Endothelial cell of umbilical vein (primary cell): Measurements from ENCODE around the gene STAB1. TPM values are rescaled to one million over a fixed set of nuclear protein-coding genes. Genes with fewer than 3 reads are reported as not detected.

Experiments
- BruUV-seq: library from RNA; stranded (reverse); fragments of 400-500 nt; replicated peaks from 2 replicates; lab custom pipeline; 2021; lab: Mats Ljungman, UMichigan
- CTCF ChIA-PET: fragments of 300-600, 350-600 bp; sonication (Branson Sonifier 250); formaldehyde crosslinking; loops from one replicate; lab custom pipeline; 2021; ENCODE audit warnings: antibody characterized with exemption, inconsistent platforms; lab: Charles Lee
- POLR2A ChIA-PET: fragments of 300-600, 350-600 bp; sonication (Branson Sonifier 250); formaldehyde crosslinking; loops from one replicate; lab custom pipeline; 2021; ENCODE audit warnings: antibody characterized with exemption, inconsistent platforms; lab: Charles Lee
- DNase-seq: peaks from one replicate; pipeline ENCODE4 v3.0.0-alpha.2; 2011; ENCODE audit warnings: low read depth, low spot score
- FAIRE-seq: peaks from 2 replicates; lab custom pipeline; 2011; peaks lifted over from hg19 to GRCh38; lab: Jason Lieb, UNC
- H2AFZ ChIP-seq: 2 replicates; pipeline ENCODE4 v1.6.0; 2012; ENCODE audit warnings: low read depth, low read length, control low read depth, inconsistent platforms
- H3K27ac ChIP-seq: 2 replicates; pipeline ENCODE4 v1.5.1; 2011; ENCODE audit warnings: low read depth, mild to moderate bottlenecking, control low read depth, low read length, moderate library complexity; ENCODE audit not compliant: insufficient read depth
- H3K27me3 ChIP-seq, 2 experiments: 2 replicates each; pipeline versions ENCODE4 v1.6.0 to v1.6.1; 2011; ENCODE audit warnings: low read length in 2 of 2, mixed read lengths in 1 of 2; ENCODE audit not compliant: control insufficient read depth in 2 of 2, insufficient read depth in 2 of 2
- H3K36me3 ChIP-seq, 2 experiments: 2 replicates in 1 of 2; 3 replicates in 1 of 2; pipeline ENCODE4 v1.5.1; 2011; ENCODE audit warnings: low read length in 2 of 2, mild to moderate bottlenecking in 1 of 2, moderate library complexity in 1 of 2; ENCODE audit not compliant: control insufficient read depth in 2 of 2, insufficient read depth in 2 of 2; ENCODE audit errors: extremely low read depth in 1 of 2
- H3K4me1 ChIP-seq: 3 replicates; pipeline ENCODE4 v1.5.1; 2011; ENCODE audit warnings: mild to moderate bottlenecking, low read length; ENCODE audit not compliant: control insufficient read depth, insufficient read depth; ENCODE audit errors: extremely low read depth
- H3K4me2 ChIP-seq: 2 replicates; pipeline ENCODE4 v1.6.1; 2011; ENCODE audit warnings: low read length, control low read depth, mixed read lengths; ENCODE audit not compliant: insufficient read depth
- H3K4me3 ChIP-seq, 3 experiments: fragments of 200-600 bp in 1 of 3; sonication (generic), shearing (Covaris generic) in 1 of 3; replicated peaks in 1 of 3; 2 replicates each; pipeline ENCODE4 v1.5.1; 2011 to 2016; ENCODE audit warnings: control low read depth in 3 of 3, low read length in 3 of 3, mild to moderate bottlenecking in 2 of 3, inconsistent platforms in 1 of 3, low read depth in 1 of 3, moderate library complexity in 1 of 3; ENCODE audit not compliant: insufficient read depth in 1 of 3
- H3K79me2 ChIP-seq: 2 replicates; pipeline ENCODE4 v1.6.0; 2012; ENCODE audit warnings: low read length, inconsistent platforms; ENCODE audit not compliant: control insufficient read depth, insufficient read depth
- H3K9ac ChIP-seq: replicated peaks from 2 replicates; pipeline ENCODE3; 2011; ENCODE audit warnings: low read length, control low read depth; ENCODE audit not compliant: insufficient read depth; ENCODE audit errors: extremely low read depth
- H3K9me1 ChIP-seq: replicated peaks from 3 replicates; pipeline ENCODE4 v1.6.0; 2011; ENCODE audit warnings: mild to moderate bottlenecking, low read length; ENCODE audit not compliant: control insufficient read depth, insufficient read depth; ENCODE audit errors: extremely low read depth
- H3K9me3 ChIP-seq: replicated peaks from 2 replicates; pipeline ENCODE4 v1.5.1; 2012; ENCODE audit warnings: low read length, inconsistent platforms; ENCODE audit not compliant: control insufficient read depth, insufficient read depth
- H4K20me1 ChIP-seq: replicated peaks from 2 replicates; pipeline ENCODE3; 2011; ENCODE audit warnings: mild to moderate bottlenecking, low read length; ENCODE audit not compliant: control insufficient read depth, insufficient read depth; ENCODE audit errors: extremely low read depth
- EZH2 ChIP-seq: IDR thresholded peaks from 2 replicates; pipeline ENCODE4 v1.6.1; 2012; ENCODE audit warnings: borderline replicate concordance, low read depth, mild to moderate bottlenecking, moderate library complexity, low read length, inconsistent platforms; ENCODE audit not compliant: severe bottlenecking
- FOS ChIP-seq: IDR thresholded peaks from 2 replicates; pipeline ENCODE4 v1.6.1; 2011; ENCODE audit warnings: mild to moderate bottlenecking, low read length, moderate library complexity, borderline replicate concordance; ENCODE audit not compliant: insufficient read depth
- GATA2 ChIP-seq: IDR thresholded peaks from 2 replicates; pipeline ENCODE4 v1.7.0; 2011; ENCODE audit warnings: low read depth, mild to moderate bottlenecking, moderate library complexity, mixed read lengths, low read length; ENCODE audit not compliant: insufficient read length, insufficient read depth
- JUN ChIP-seq: IDR thresholded peaks from 2 replicates; pipeline ENCODE4 v1.6.1; 2011; ENCODE audit warnings: borderline replicate concordance, low read depth; ENCODE audit not compliant: insufficient read length, insufficient read depth
- MYC ChIP-seq: IDR thresholded peaks from one replicate; pipeline ENCODE4 v1.6.1; 2011; ENCODE audit warnings: mild to moderate bottlenecking, low read depth, low read length
- POLR2A ChIP-seq: IDR thresholded peaks from 2 replicates; pipeline ENCODE4 v1.6.1; 2012; ENCODE audit warnings: low read depth, mild to moderate bottlenecking, control low read depth, low read length
- POLR2AphosphoS5 ChIP-seq: IDR thresholded peaks from 2 replicates; pipeline ENCODE4 v1.6.1; 2012; ENCODE audit warnings: low read depth, mild to moderate bottlenecking, control low read depth, low read length, moderate library complexity; ENCODE audit not compliant: insufficient read depth
- dilution Hi-C: fragments of 300-500 bp; cut with MboI; formaldehyde crosslinking; loops from one replicate; pipeline ENCODE4 v1.15.0; 2019; ENCODE audit warnings: low sequenced_read_pairs; ENCODE audit not compliant: extremely low pct_ligation_motif_present
- intact Hi-C: fragments of 100-400 bp; cut with micrococcal nuclease; formaldehyde crosslinking; loops from one replicate; pipeline ENCODE4 v1.10.0; 2022
- polyA plus RNA-seq, 4 experiments: library from polyadenylated mRNA; depleted of rRNA in 3 of 4; stranded (reverse) in 3 of 4; unstranded in 1 of 4; fragments of >200 nt; gene quantifications; 2 replicates each; pipeline versions ENCODE4 v1.2.1 to v1.2.3, GENCODE V29; 2011 to 2012; ENCODE audit warnings: missing spikeins in 1 of 4
- total RNA-seq: library from RNA; stranded (reverse); gene quantifications from 2 replicates; pipeline ENCODE4 v1.2.3, GENCODE V29; 2021
- TF ChIP-seq, protein P1 (sequence below), 2 donors: IDR thresholded peaks; 1 replicate in 1 of 2; 2 replicates in 1 of 2; pipeline ENCODE4 v1.5.1; 2011; ENCODE audit warnings: low read length in 2 of 2, mild to moderate bottlenecking in 2 of 2, moderate library complexity in 2 of 2, control low read depth in 1 of 2, inconsistent platforms in 1 of 2, low read depth in 1 of 2; ENCODE audit not compliant: insufficient read depth in 1 of 2; ENCODE audit errors: extremely low read depth in 1 of 2
- TF ChIP-seq, protein P2 (sequence below): IDR thresholded peaks from 2 replicates; pipeline ENCODE4 v1.6.1; 2011; ENCODE audit not compliant: insufficient read depth, insufficient read length

STAB1 gene
- total and polyA plus RNA-seq, 2 donors (not counting 3 experiments of a cell fraction or from before 2014, with no cell fraction given): 369 TPM

DNA sequence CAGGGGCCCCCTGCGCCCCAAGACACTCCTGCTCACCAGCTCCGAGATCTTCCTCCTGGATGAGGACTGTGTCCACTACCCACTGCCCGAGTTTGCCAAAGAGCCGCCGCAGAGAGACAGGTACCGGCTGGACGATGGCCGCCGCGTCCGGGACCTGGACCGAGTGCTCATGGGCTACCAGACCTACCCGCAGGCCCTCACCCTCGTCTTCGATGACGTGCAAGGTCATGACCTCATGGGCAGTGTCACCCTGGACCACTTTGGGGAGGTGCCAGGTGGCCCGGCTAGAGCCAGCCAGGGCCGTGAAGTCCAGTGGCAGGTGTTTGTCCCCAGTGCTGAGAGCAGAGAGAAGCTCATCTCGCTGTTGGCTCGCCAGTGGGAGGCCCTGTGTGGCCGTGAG is 3.1 kb upstream of the STAB1 start:
- H3K79me2 ChIP-seq: peaks cover 19% of the 10 kb centered on the region
- no peak for DNase-seq
- H3K4me1 ChIP-seq: peaks cover 74% of the 10 kb centered on the region
- H3K4me2 ChIP-seq: no peak overlapping the region
- CTCF ChIA-PET: interaction anchor here (2.2 to 4.9 kb wide), 2 partner anchors 15 to 21 kb away, joined by 7 to 29 read pairs; no protein-coding TSS in a partner anchor
- H3K9ac ChIP-seq: no peak overlapping the region
- intact Hi-C loops (no loop called here), dilution Hi-C loops (no loop called here)
- TF ChIP-seq GATA2 (no peak), POLR2A (no peak), FOS (no peak), MYC (no peak), EZH2 (no peak), JUN (no peak), POLR2AphosphoS5 (no peak)
- TF ChIP-seq, protein P1, sequence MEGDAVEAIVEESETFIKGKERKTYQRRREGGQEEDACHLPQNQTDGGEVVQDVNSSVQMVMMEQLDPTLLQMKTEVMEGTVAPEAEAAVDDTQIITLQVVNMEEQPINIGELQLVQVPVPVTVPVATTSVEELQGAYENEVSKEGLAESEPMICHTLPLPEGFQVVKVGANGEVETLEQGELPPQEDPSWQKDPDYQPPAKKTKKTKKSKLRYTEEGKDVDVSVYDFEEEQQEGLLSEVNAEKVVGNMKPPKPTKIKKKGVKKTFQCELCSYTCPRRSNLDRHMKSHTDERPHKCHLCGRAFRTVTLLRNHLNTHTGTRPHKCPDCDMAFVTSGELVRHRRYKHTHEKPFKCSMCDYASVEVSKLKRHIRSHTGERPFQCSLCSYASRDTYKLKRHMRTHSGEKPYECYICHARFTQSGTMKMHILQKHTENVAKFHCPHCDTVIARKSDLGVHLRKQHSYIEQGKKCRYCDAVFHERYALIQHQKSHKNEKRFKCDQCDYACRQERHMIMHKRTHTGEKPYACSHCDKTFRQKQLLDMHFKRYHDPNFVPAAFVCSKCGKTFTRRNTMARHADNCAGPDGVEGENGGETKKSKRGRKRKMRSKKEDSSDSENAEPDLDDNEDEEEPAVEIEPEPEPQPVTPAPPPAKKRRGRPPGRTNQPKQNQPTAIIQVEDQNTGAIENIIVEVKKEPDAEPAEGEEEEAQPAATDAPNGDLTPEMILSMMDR (IDR thresholded peaks at IDR 0.05; ENCODE audit: extremely low read depth in 1 of 2, insufficient read depth in 1 of 2, low read depth in 1 of 2, low read length in 2 of 2): no peak
- TF ChIP-seq, protein P2, sequence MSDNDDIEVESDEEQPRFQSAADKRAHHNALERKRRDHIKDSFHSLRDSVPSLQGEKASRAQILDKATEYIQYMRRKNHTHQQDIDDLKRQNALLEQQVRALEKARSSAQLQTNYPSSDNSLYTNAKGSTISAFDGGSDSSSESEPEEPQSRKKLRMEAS: no peak
- H3K9me1 ChIP-seq: no peaks in the 10 kb centered on the region
- no peak overlapping the region for H3K4me3 ChIP-seq
- H3K9me3 ChIP-seq: no peaks in the 10 kb centered on the region
- no peaks in the 10 kb centered on the region for H3K27me3 ChIP-seq
- no peak for FAIRE-seq
- peak overlapping the region; percentile 4 for H3K27ac ChIP-seq
- H2AFZ ChIP-seq: no peak overlapping the region
- peaks cover 5 to 45% of the 10 kb centered on the region in 2 experiments for H3K36me3 ChIP-seq
- BruUV-seq: no TSS peak
- H4K20me1 ChIP-seq: no peaks in the 10 kb centered on the region
- POLR2A ChIA-PET: interaction anchor here (0.6 kb wide), 1 partner anchor 47 kb away, joined by 9 read pairs; the partner anchor contains the start of gene SEMA3G
